ENCODE results near the gene IFT81. TPM values are rescaled to one million over a fixed set of nuclear protein-coding genes. Genes with fewer than 3 reads are reported as not detected.
A peak's percentile ranks its signal among the peaks of the same experiment; 100 is the strongest.
"Not testable (repeated sequence)": the region's sequence is repeated elsewhere in the genome, so short reads cannot be mapped to it uniquely, and the experiment has no call there.

Gene IFT81
- total RNA-seq, 1 experiment from 2014 or later: 14.5 TPM

- in situ Hi-C loops (cut with HindIII; ENCODE audit: low pct_unique_long_range_greater_than_20kb, low sequenced_read_pairs): no loop called here
- DNase-seq (ENCODE audit: low read depth): peak; percentile 38
These were observed 100.5 kb downstream of the IFT81 start for GRCh38 chr12:110224379-110225304.

DNA sequence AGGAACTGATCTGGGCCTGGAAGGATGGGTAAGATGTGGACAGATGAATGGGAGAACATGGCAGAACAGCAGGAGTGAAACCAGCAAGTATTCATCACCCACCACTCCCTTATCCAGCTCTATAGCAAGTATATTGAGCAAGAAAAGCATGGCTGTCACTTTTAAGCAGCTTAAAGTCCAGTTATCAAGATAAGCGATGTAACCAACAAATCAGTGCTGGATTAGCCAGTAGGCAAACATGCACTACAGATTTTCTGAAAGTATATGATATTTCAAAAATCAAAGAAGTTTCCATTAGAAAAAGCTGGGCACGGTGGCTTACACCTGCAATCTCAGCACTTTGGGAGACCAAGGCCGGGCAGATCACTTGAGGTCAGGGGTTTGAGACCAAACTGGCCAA lies 103.0 kb downstream of the IFT81 start:
- in situ Hi-C loops (cut with HindIII; ENCODE audit: low pct_unique_long_range_greater_than_20kb, low sequenced_read_pairs): no loop called here
- DNase-seq (ENCODE audit: low read depth): no peak

DNA sequence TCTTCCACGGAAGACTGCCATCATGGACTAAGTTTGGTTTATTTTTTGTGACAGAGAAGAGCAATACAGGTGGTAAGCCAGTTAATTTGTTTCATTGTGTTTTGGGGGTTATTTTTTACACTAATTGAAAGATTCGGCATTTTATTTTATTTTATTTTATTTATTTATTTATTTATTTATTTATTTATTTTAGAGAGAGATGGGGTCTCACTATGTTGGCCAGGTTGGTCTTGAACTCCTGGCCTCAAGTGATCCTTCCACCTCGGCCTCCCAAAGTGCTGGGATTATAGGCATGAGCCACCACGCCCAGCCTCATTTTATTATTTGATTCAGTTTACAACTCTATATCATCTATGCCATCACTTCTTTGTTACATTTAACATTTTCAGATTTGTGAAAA lies 104.2 kb downstream of the IFT81 start:
- DNase-seq (ENCODE audit: low read depth); in situ Hi-C loops (cut with HindIII; ENCODE audit: low pct_unique_long_range_greater_than_20kb, low sequenced_read_pairs): not testable (repeated sequence)

- in situ Hi-C loops (cut with HindIII; ENCODE audit: low pct_unique_long_range_greater_than_20kb, low sequenced_read_pairs): no loop called here
These were observed 104.6 kb downstream of the IFT81 start for GRCh38 chr12:110228756-110229155.

GRCh38 chr12:110229409-110229808 lies 105.3 kb downstream of the IFT81 start:
- no peak for DNase-seq (ENCODE audit: low read depth)
- in situ Hi-C loops (cut with HindIII; ENCODE audit: low pct_unique_long_range_greater_than_20kb, low sequenced_read_pairs): no loop called here

More at GRCh38 chr12:110228756-110229155, 104.6 kb downstream of the IFT81 start:
- DNase-seq (ENCODE audit: low read depth): no peak

DNA sequence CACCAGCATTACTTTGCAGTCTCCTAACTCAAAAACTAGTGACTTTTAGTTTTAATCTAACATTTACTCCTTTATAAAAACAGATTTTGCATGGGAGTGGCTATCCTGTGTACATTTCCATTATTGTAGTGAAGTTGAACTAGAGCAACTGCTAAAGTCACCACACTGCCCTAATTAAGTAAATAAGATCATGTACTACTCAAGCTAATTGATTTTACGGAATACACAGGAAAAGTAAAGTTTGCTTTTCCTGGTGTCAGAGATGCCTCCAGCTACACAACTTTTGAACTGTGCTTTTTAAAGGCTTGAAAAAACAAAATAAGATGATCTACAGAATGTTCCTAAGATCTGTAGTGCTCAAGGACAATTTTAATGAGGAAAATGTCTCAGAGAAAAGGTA lies 106.5 kb downstream of the IFT81 start:
- no peak for DNase-seq (ENCODE audit: low read depth)
- in situ Hi-C loops (cut with HindIII; ENCODE audit: low pct_unique_long_range_greater_than_20kb, low sequenced_read_pairs): no loop called here

- DNase-seq (ENCODE audit: low read depth): no peak
- in situ Hi-C loops (cut with HindIII; ENCODE audit: low pct_unique_long_range_greater_than_20kb, low sequenced_read_pairs): no loop called here
These were observed 109.2 kb downstream of the IFT81 start for GRCh38 chr12:110233212-110233903.

DNA sequence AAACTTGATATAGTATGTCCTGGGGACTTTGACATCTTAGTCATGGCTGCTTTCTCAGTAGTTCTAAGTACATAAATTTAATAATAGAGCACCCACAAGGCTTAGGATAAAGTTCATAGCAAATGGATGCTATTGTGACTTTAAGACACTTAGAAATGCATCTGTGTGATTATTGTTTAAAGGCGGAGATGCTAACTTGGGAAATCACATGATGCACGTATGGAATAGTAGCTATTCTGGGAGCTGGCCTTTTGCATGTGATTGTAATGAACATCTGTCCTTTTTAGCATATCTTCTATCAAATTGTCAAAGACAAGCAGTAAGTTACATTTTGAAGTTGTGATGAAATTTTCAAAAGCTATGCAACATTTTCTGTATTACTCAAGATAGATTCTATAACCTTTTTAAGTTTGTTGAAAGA lies 110.2 kb downstream of the IFT81 start:
- in situ Hi-C loops (cut with HindIII; ENCODE audit: low pct_unique_long_range_greater_than_20kb, low sequenced_read_pairs): no loop called here
- no peak for DNase-seq (ENCODE audit: low read depth)

DNA sequence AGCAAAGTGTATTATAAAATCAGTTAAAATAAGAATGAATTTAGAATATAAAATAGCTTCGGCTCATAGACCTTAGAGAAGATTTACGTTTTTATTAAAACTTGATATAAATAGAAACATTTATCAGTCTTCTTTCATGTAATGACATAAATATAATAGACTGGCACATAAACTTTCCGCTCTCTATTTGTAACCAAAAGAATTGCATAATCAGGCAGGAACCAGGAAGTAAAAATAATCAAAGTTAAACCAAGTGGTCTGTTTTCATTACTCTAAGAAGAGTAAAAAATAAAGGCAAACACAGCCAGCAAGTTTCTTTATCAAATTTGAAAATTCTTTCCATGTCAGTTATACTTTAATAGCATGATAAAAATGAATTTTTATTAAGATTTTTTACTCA lies 110.6 kb downstream of the IFT81 start:
- in situ Hi-C loops (cut with HindIII; ENCODE audit: low pct_unique_long_range_greater_than_20kb, low sequenced_read_pairs): no loop called here
- no peak for DNase-seq (ENCODE audit: low read depth)

DNA sequence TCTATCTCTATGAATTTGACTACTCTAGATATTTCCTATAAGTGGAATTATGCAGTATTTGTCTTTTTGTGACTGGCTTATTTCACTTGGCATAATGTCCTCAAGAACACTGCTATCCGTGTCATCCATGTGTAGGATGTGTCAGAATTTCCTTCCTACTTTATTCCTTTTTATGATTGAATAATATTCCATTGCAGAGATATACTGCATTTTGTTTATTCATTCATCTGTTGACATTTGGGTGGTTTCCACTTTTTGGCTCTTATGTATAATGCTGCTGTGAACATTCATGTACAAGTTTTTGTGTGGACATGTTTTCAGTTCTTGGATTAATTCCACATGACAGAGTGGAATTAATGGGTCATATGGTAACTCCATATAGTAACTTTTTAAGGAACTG lies 111.2 kb downstream of the IFT81 start:
- DNase-seq (ENCODE audit: low read depth): no peak
- in situ Hi-C loops (cut with HindIII; ENCODE audit: low pct_unique_long_range_greater_than_20kb, low sequenced_read_pairs): no loop called here

DNA sequence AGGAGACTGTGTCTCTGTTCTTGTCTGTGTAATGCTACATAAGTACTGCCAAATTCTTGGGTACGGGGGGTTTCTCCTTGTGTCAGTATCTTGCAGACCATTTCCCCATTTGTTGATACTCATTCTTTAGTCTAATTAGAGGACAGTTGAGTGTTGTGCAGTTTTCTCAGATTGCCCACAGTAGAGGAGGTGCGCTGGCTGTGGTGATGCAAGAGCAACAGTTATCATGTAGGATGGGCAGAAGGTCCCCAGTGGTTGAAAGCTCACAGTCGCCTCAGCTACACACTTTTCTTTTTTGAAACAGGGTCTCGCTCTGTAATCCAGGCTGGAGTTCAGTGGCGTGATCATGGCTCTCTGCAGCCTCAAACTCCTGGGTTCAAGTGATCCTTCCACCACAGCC lies 119.1 kb downstream of the IFT81 start:
- in situ Hi-C loops (cut with HindIII; ENCODE audit: low pct_unique_long_range_greater_than_20kb, low sequenced_read_pairs): no loop called here

DNA sequence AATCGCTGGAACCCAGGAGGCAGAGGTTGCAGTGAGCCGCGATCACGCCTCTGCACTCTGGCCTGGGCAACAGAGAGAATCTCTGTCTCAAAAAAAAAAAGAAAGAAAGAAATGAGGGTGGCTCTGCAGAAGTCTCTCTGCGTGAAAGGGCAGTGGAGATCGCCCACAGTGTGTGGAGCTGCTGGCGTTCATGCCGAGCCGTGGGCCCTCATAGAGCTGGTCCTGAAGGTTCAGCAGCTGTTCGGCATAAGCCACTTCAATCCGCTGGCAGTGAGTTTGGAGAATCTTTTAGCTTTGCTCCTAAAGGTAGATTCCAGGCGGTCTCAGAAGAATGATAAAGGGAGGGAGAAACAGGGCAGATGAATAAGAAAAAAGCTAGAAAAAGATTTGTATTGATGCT lies 120.2 kb downstream of the IFT81 start:
- DNase-seq (ENCODE audit: low read depth): no peak
- in situ Hi-C loops (cut with HindIII; ENCODE audit: low pct_unique_long_range_greater_than_20kb, low sequenced_read_pairs): no loop called here

More for the DNA sequence above, 119.1 kb downstream of the IFT81 start:
- DNase-seq (ENCODE audit: low read depth): no peak

- no peak for DNase-seq (ENCODE audit: low read depth)
- in situ Hi-C loops (cut with HindIII; ENCODE audit: low pct_unique_long_range_greater_than_20kb, low sequenced_read_pairs): no loop called here
These were observed 120.7 kb downstream of the IFT81 start for GRCh38 chr12:110244829-110245228.

- in situ Hi-C loops (cut with HindIII; ENCODE audit: low pct_unique_long_range_greater_than_20kb, low sequenced_read_pairs): no loop called here
- DNase-seq (ENCODE audit: low read depth): no peak
These were observed 121.2 kb downstream of the IFT81 start for GRCh38 chr12:110245369-110245772.

DNA sequence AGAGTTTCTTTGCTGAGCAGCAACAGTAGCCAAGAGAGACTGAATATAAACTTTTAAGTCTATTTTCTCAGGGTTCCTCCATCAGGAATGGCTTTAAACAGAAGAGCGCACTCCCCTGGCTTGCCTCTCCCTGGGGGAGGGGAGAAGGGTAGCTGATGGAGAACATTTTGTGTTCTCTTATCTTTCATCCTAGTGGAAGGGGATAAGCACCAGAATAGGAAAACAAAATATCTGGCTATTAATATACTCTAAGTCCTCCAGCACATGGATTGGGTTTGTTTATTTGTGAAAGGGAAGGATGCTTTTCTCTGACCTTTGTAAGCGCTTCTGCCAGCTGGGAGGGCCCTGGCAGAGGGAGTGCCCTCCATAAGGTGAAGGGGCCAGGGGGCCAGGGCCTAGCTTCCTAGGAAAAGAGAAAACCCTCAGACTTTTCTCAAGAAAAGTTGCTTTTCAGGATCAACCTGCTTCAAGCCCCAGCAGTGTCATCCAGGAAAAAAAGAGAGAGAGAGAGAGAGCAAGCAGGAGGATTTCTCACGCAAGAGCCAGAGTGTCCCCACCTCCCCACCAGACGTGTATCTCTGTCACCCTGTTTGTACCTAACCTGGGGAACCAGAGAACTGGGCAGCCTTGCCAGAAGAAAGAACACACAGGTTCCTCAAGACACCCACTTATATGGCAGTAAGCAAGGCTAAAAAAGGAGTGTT lies 122.6 kb downstream of the IFT81 start:
- in situ Hi-C loops (cut with HindIII; ENCODE audit: low pct_unique_long_range_greater_than_20kb, low sequenced_read_pairs): no loop called here

DNA sequence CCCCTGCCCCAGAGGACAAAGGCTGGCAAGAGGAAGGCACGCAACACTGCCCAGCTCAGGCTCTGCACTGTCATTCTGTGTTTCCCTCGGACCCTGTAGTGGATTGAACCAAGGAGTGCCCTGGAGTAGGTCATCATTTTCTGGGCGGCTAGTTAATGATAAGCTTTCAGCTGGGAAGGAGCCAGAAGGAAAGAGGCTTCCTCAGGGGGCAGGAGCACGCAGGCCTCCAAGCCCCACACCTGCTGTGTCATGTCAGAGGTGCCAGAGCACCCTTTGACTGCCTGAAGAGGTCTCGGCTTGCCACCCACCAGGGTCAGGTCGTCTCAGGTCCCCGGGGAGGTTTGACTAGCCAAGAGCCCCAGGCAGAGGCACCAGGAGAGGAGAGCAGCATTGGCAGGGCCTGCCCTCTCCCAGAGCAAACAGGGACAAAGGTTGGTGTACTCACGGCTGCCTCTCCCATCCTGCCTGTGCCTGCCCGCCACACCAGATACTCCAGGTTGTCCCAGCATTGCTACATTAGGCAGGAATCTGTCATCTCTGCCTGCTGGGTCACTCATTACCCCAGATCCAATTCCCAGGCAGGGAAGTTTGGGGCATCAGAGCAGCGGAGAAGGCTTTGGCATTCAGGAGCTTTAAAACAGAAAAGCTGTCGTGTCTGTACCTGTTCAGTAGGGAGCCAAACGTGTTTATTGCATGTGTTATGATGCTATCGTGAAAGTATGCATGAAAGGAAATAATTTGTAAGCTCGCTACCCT lies 123.4 kb downstream of the IFT81 start:
- peak; percentile 95 for DNase-seq (ENCODE audit: low read depth)
- in situ Hi-C loops (cut with HindIII; ENCODE audit: low pct_unique_long_range_greater_than_20kb, low sequenced_read_pairs): no loop called here

More for the DNA sequence above, 122.6 kb downstream of the IFT81 start:
- no peak for DNase-seq (ENCODE audit: low read depth)

GRCh38 chr12:110248096-110248447 lies 123.9 kb downstream of the IFT81 start:
- in situ Hi-C loops (cut with HindIII; ENCODE audit: low pct_unique_long_range_greater_than_20kb, low sequenced_read_pairs): no loop called here
- no peak for DNase-seq (ENCODE audit: low read depth)

- in situ Hi-C loops (cut with HindIII; ENCODE audit: low pct_unique_long_range_greater_than_20kb, low sequenced_read_pairs): no loop called here
- no peak for DNase-seq (ENCODE audit: low read depth)
These were observed 124.9 kb downstream of the IFT81 start for GRCh38 chr12:110249105-110249504.
